PC-3 (cell line): ENCODE results near the gene FGFBP2. TPM values are rescaled to one million over a fixed set of nuclear protein-coding genes. Genes with fewer than 3 reads are reported as not detected.

Experiments used
- ATAC-seq: fragments of 200-7000 bp; cut with Tn5 transposase; 2 replicates; pipeline ENCODE4 v1.9.1; 2020; ENCODE audit warnings: mild to moderate bottlenecking, moderate library complexity
- BruUV-seq: library from RNA; stranded (reverse); fragments of 400-500 nt; replicated peaks from 2 replicates; lab custom pipeline; 2021; lab: Mats Ljungman, UMichigan
- CTCF ChIA-PET: fragments of 300-600 bp; sonication (Branson Sonifier 250); formaldehyde crosslinking; loops from one replicate; lab custom pipeline; 2022; ENCODE audit warnings: antibody characterized with exemption; lab: Charles Lee
- POLR2A ChIA-PET: fragments of 300-600 bp; sonication (Branson Sonifier 250); formaldehyde crosslinking; loops from one replicate; lab custom pipeline; 2022; ENCODE audit warnings: antibody characterized with exemption; ENCODE audit not compliant: unreplicated experiment; lab: Charles Lee
- DNase-seq: peaks from one replicate; pipeline ENCODE4 v3.0.0-alpha.2; 2015
- H2AFZ ChIP-seq: fragments of 300-600 bp; sonication (generic); 2 replicates; pipeline ENCODE4 v1.6.0; 2016; ENCODE audit warnings: antibody characterized with exemption, low read length
- H3F3A ChIP-seq: fragments of 300-600 bp; sonication (generic); one replicate; pipeline ENCODE4 v1.6.0; 2017; ENCODE audit warnings: antibody characterized with exemption, low read length, control low read depth, mild to moderate bottlenecking; ENCODE audit not compliant: unreplicated experiment
- H3K27ac ChIP-seq: fragments of 300-600 bp; sonication (generic); 2 replicates; pipeline ENCODE4 v1.5.1; 2016; ENCODE audit warnings: mild to moderate bottlenecking, low read length
- H3K27me3 ChIP-seq: fragments of 300-600 bp; sonication (generic); 2 replicates; pipeline ENCODE4 v1.6.1; 2016; ENCODE audit warnings: low read length, mixed read lengths
- H3K36me3 ChIP-seq: fragments of 300-600 bp; sonication (generic); 2 replicates; pipeline ENCODE4 v1.6.1; 2016; ENCODE audit warnings: low read depth, mixed run types, low read length, mixed read lengths
- H3K4me1 ChIP-seq: fragments of 300-600 bp; sonication (generic); 2 replicates; pipeline ENCODE4 v1.5.1; 2016; ENCODE audit warnings: low read length; ENCODE audit not compliant: insufficient read depth
- H3K4me2 ChIP-seq: fragments of 300-600 bp; sonication (generic); 2 replicates; pipeline ENCODE4 v1.6.0; 2016; ENCODE audit warnings: low read length
- H3K4me3 ChIP-seq: fragments of 300-600 bp; sonication (generic); 2 replicates; pipeline ENCODE4 v1.5.1; 2016; ENCODE audit warnings: mild to moderate bottlenecking, low read length, mixed read lengths
- H3K79me2 ChIP-seq: fragments of 300-600 bp; sonication (generic); 2 replicates; pipeline ENCODE4 v1.6.1; 2017; ENCODE audit warnings: low read length, mixed read lengths
- H3K9ac ChIP-seq: fragments of 300-600 bp; sonication (generic); 2 replicates; pipeline ENCODE4 v1.6.0; 2016; ENCODE audit warnings: mild to moderate bottlenecking, low read length
- H3K9me2 ChIP-seq: fragments of 300-600 bp; sonication (generic); replicated peaks from 2 replicates; pipeline ENCODE4 v1.6.1; 2016; ENCODE audit warnings: mixed run types, low read length, mixed read lengths
- H3K9me3 ChIP-seq: fragments of 300-600 bp; sonication (generic); 2 replicates; pipeline ENCODE4 v1.6.1; 2016; ENCODE audit warnings: low read length, mixed read lengths
- H4K20me1 ChIP-seq: fragments of 300-600 bp; sonication (generic); 2 replicates; pipeline ENCODE4 v1.6.1; 2016; ENCODE audit warnings: low read length, mixed read lengths
- CTCF ChIP-seq: fragments of 300-600 bp; sonication (generic); conservative IDR thresholded peaks from 2 replicates; pipeline ENCODE4 v1.5.1; 2017; ENCODE audit warnings: antibody characterized with exemption, low read depth, mild to moderate bottlenecking, low read length
- EZH2 ChIP-seq: fragments of 300-600 bp; sonication (generic); IDR thresholded peaks from one replicate; pipeline ENCODE4 v1.6.1; 2017; ENCODE audit warnings: antibody characterized with exemption, mild to moderate bottlenecking, low read length; ENCODE audit not compliant: unreplicated experiment
- EZH2phosphoT487 ChIP-seq: fragments of 300-600 bp; sonication (generic); IDR thresholded peaks from 2 replicates; pipeline ENCODE4 v1.6.1; 2018; ENCODE audit warnings: mild to moderate bottlenecking, antibody characterized with exemption, low read length, borderline replicate concordance
- intact Hi-C: fragments of 100-400 bp; cut with micrococcal nuclease; formaldehyde crosslinking; loops from 2 replicates; pipeline ENCODE4 v1.9.0; 2023
- total RNA-seq: library from RNA; depleted of rRNA; stranded (reverse); fragments of >200 nt; gene quantifications from 2 replicates; pipeline ENCODE4 v1.2.3, GENCODE V29; 2014

The FGFBP2 gene
- total RNA-seq, 1 experiment from 2014 or later, result not detected

- BruUV-seq, result no TSS peak
- ChIA-PET POLR2A (no interaction called here), CTCF (no interaction called here)
- H3K4me2 ChIP-seq, result no peak overlapping the region
- no peak overlapping the region for H3K9ac ChIP-seq
- H3F3A ChIP-seq, result no peaks in the 10 kb centered on the region
- no peaks in the 10 kb centered on the region for H3K36me3 ChIP-seq
- DNase-seq (peak; percentile 32), ATAC-seq (no peak)
- H4K20me1 ChIP-seq, result no peaks in the 10 kb centered on the region
- H3K27me3 ChIP-seq, result no peaks in the 10 kb centered on the region
- no peak for TF ChIP-seq EZH2phosphoT487
- no peak for TF ChIP-seq CTCF
- no peak for TF ChIP-seq EZH2
- no peaks in the 10 kb centered on the region for H3K79me2 ChIP-seq
- no peaks in the 10 kb centered on the region for H3K9me2 ChIP-seq
- no peak overlapping the region for H3K4me3 ChIP-seq
- intact Hi-C loops, result no loop called here
- no peak overlapping the region for H3K27ac ChIP-seq
- no peak overlapping the region for H2AFZ ChIP-seq
- no peaks in the 10 kb centered on the region for H3K9me3 ChIP-seq
- no peaks in the 10 kb centered on the region for H3K4me1 ChIP-seq
These were observed 15.3 kb downstream of the FGFBP2 start for GRCh38 chr4:15947684-15948083.

DNA sequence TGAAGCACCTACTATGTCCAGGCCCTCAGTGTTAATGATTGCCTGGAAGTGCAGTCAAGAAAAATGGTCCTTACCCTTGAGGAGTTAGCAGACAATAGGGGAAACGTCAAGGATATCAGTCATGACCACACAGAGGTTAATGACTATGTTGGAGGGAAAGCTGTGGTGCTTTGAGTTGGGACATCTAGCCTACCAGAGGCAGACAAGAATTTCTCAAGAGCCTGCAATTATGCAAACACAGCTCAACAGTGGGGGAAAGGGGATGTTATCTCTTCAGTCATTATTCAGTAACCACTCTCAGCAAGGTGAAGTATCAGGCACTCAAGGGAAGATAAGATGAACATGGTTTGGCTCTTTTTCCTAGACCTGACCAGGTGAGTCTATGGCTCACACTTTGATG lies 17.5 kb downstream of the FGFBP2 start:
- no peaks in the 10 kb centered on the region for H3K36me3 ChIP-seq
- H4K20me1 ChIP-seq, result no peaks in the 10 kb centered on the region
- TF ChIP-seq EZH2phosphoT487 (no peak), EZH2 (no peak), CTCF (no peak)
- ATAC-seq (no peak), DNase-seq (no peak)
- ChIA-PET CTCF (no interaction called here), POLR2A (no interaction called here)
- no peaks in the 10 kb centered on the region for H3F3A ChIP-seq
- H3K27ac ChIP-seq, result no peak overlapping the region
- no peaks in the 10 kb centered on the region for H3K27me3 ChIP-seq
- no peaks in the 10 kb centered on the region for H3K4me1 ChIP-seq
- no peak overlapping the region for H3K9ac ChIP-seq
- H3K9me3 ChIP-seq, result no peaks in the 10 kb centered on the region
- no peak overlapping the region for H2AFZ ChIP-seq
- H3K4me3 ChIP-seq, result no peak overlapping the region
- intact Hi-C loops, result no loop called here
- no peaks in the 10 kb centered on the region for H3K79me2 ChIP-seq
- no TSS peak for BruUV-seq
- H3K9me2 ChIP-seq, result no peaks in the 10 kb centered on the region
- H3K4me2 ChIP-seq, result no peak overlapping the region

DNA sequence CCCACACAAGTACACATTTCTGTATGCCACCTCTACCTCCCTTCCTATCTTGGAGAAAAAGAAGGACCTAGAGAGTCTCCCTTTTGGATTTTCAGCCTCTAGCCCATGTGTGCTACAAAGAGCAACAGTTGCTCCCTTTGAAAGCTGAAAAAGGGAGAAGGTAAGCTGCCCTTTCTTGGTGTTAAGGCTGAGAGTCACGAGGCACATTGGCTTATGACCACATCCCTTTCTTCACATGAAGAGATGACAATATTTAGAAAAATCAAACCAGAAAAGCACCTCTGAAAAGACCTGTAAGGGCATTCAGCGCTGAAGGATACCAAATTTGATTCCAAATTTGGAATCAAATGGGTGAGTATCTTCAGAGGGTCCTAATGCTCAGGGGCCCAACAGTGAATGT lies 18.1 kb downstream of the FGFBP2 start:
- no peaks in the 10 kb centered on the region for H3K9me2 ChIP-seq
- no peaks in the 10 kb centered on the region for H3F3A ChIP-seq
- no peak overlapping the region for H3K27ac ChIP-seq
- no TSS peak for BruUV-seq
- intact Hi-C loops, result no loop called here
- ChIA-PET POLR2A (no interaction called here), CTCF (no interaction called here)
- no peak overlapping the region for H3K4me2 ChIP-seq
- H3K36me3 ChIP-seq, result no peaks in the 10 kb centered on the region
- H3K79me2 ChIP-seq, result no peaks in the 10 kb centered on the region
- no peak overlapping the region for H3K4me3 ChIP-seq
- H3K9ac ChIP-seq, result no peak overlapping the region
- H4K20me1 ChIP-seq, result no peaks in the 10 kb centered on the region
- no peaks in the 10 kb centered on the region for H3K9me3 ChIP-seq
- ATAC-seq, result no peak
- TF ChIP-seq EZH2 (no peak), EZH2phosphoT487 (no peak), CTCF (no peak)
- no peak overlapping the region for H2AFZ ChIP-seq
- no peaks in the 10 kb centered on the region for H3K27me3 ChIP-seq
- DNase-seq, result no peak
- no peaks in the 10 kb centered on the region for H3K4me1 ChIP-seq
